Measurements from ENCODE around the gene A2M.

Gene A2M

DNA sequence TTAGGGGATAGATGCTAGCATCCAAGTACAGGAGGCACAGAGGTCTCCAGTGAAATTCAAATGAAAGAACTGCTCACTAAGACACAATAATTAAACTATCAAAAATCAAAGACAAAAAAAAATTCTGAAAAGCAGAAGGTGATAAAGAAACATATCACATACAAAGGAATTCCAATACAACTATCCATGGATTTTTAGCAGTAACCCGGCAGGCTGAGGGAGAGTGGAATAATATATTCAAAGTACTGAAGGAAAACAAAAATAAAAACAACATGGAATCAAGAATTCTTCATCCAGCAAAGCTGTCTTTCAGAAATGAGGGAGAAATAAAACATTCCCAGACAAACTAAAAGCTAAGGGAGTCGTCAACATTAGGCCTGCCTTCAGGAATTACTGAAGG lies 31.9 kb downstream of the A2M start:
- Histone ChIP-seq H3K9me3 (ENCODE audit: insufficient read depth, low read length) (no peaks in the 10 kb centered on the region), H3K27ac (ENCODE audit: low read depth, low read length) (no peak overlapping the region), H3K36me3 (ENCODE audit: low read length) (no peaks in the 10 kb centered on the region), H3K79me2 (ENCODE audit: insufficient read depth, low read length) (no peaks in the 10 kb centered on the region), H3K4me3 (ENCODE audit: insufficient read depth, low read length, poor library complexity, severe bottlenecking) (no peak overlapping the region), H3K4me2 (ENCODE audit: low read depth, low read length, poor library complexity, severe bottlenecking) (no peak overlapping the region), H2AFZ (ENCODE audit: low read depth, low read length, severe bottlenecking) (no peak overlapping the region), H3F3A (ENCODE audit: insufficient read depth) (no peaks in the 10 kb centered on the region), H4K20me1 (ENCODE audit: low read depth, low read length) (no peaks in the 10 kb centered on the region), H3K9ac (ENCODE audit: low read length) (no peak overlapping the region), H3K27me3 (ENCODE audit: low read length) (no peaks in the 10 kb centered on the region), H3K9me2 (replicated peaks; ENCODE audit: insufficient read depth, low read length) (no peaks in the 10 kb centered on the region)
- TF ChIP-seq, protein P1, sequence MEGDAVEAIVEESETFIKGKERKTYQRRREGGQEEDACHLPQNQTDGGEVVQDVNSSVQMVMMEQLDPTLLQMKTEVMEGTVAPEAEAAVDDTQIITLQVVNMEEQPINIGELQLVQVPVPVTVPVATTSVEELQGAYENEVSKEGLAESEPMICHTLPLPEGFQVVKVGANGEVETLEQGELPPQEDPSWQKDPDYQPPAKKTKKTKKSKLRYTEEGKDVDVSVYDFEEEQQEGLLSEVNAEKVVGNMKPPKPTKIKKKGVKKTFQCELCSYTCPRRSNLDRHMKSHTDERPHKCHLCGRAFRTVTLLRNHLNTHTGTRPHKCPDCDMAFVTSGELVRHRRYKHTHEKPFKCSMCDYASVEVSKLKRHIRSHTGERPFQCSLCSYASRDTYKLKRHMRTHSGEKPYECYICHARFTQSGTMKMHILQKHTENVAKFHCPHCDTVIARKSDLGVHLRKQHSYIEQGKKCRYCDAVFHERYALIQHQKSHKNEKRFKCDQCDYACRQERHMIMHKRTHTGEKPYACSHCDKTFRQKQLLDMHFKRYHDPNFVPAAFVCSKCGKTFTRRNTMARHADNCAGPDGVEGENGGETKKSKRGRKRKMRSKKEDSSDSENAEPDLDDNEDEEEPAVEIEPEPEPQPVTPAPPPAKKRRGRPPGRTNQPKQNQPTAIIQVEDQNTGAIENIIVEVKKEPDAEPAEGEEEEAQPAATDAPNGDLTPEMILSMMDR (IDR thresholded peaks at IDR 0.05; ENCODE audit: insufficient read depth, low read length, poor library complexity, severe bottlenecking) = no peak
- TF ChIP-seq EZH2phosphoT487 (conservative IDR thresholded peaks at IDR 0.05; ENCODE audit: low read length) = no peak

DNA sequence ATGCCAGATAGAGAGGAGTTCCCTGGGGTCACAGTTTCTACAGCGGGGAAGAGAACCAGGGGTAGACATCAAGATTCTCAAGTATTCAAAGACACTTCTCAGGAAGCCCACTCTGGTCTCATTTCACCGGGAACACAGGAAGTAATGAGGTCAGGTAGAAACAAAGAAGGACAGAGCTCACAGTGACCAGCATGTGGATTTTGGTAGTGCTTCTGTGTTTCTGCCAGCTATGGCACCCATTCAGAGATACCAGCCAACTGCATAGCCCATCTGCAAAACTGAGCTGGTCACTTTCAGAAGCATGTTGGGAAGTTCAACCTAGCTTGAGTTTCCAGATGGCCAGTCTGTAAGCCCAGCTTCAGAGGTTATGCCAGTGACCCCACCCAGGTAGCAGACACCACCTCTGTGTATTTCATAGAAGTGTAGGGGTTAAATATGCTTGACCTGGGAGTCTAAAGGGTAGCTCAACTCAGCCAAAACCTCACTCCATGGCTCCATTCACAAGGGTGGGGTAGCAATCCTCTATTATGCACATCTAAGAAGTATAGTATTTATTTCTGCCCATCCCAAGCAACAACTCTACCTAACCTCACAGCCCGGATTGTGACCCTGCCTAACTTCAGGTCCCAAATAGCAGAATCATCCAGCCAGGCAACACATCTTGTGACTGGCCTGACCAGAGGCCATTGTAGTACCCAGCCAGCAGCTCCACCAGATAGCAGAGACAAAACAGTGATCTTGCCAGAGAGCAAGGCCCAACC lies 33.9 kb downstream of the A2M start:
- no peaks in the 10 kb centered on the region for H4K20me1 ChIP-seq (ENCODE audit: low read depth, low read length)
- H3K9me2 ChIP-seq (replicated peaks; ENCODE audit: insufficient read depth, low read length) = no peaks in the 10 kb centered on the region
- no peak overlapping the region for H3K9ac ChIP-seq (ENCODE audit: low read length)
- H3K27me3 ChIP-seq (ENCODE audit: low read length) = no peaks in the 10 kb centered on the region
- H3K27ac ChIP-seq (ENCODE audit: low read depth, low read length) = no peak overlapping the region
- no peaks in the 10 kb centered on the region for H3K36me3 ChIP-seq (ENCODE audit: low read length)
- H3K4me2 ChIP-seq (ENCODE audit: low read depth, low read length, poor library complexity, severe bottlenecking) = no peak overlapping the region
- H3K79me2 ChIP-seq (ENCODE audit: insufficient read depth, low read length) = no peaks in the 10 kb centered on the region
- no peak overlapping the region for H2AFZ ChIP-seq (ENCODE audit: low read depth, low read length, severe bottlenecking)
- no peak overlapping the region for H3K4me3 ChIP-seq (ENCODE audit: insufficient read depth, low read length, poor library complexity, severe bottlenecking)
- no peaks in the 10 kb centered on the region for H3K9me3 ChIP-seq (ENCODE audit: insufficient read depth, low read length)
- no peaks in the 10 kb centered on the region for H3F3A ChIP-seq (ENCODE audit: insufficient read depth)
- TF ChIP-seq, protein P1 (IDR thresholded peaks at IDR 0.05; ENCODE audit: insufficient read depth, low read length, poor library complexity, severe bottlenecking) = no peak
- TF ChIP-seq EZH2phosphoT487 (conservative IDR thresholded peaks at IDR 0.05; ENCODE audit: low read length) = no peak

DNA sequence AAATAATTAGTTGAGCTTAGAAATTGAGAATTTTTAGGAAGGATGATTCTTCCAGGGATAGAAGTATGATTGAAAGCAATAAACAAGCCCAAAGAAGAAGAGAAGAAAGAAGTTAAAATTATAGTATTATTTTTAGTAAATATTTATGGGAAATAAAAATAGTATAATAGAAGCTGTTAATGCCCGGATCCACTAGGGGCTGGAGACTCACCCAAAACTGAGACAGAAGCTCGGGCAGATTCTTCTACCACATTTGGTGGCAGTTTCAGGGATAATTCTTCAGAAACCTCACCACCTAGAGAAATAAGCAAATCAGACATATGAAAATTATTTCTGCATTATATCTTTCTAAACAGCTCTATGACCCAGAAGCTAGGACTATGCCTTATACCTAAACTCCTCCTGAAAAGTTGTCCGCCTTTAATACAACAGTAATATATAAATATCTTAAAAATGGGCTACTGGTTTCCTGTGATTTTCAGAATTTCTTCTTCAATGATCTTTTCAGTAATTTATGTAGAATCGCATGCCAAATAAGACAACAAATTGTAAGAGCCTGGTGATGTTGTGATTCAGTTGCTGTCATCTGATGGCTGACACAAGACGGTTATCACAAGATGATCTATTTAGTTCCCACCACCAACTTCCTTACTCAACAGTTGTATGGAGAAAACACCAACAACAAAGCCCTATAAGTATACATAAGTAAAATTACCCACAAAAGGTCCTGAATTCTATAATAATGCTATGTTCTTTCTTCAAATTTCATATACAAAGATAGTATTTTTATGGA lies 35.6 kb downstream of the A2M start:
- no peak for TF ChIP-seq EZH2phosphoT487 (conservative IDR thresholded peaks at IDR 0.05; ENCODE audit: low read length)
- TF ChIP-seq, protein P1 (IDR thresholded peaks at IDR 0.05; ENCODE audit: insufficient read depth, low read length, poor library complexity, severe bottlenecking) = no peak
- no peaks in the 10 kb centered on the region for H3K27me3 ChIP-seq (ENCODE audit: low read length)

More for the DNA sequence above, 35.6 kb downstream of the A2M start:
- Histone ChIP-seq H3K36me3 (ENCODE audit: low read length) (no peaks in the 10 kb centered on the region), H3K79me2 (ENCODE audit: insufficient read depth, low read length) (no peaks in the 10 kb centered on the region), H3K4me2 (ENCODE audit: low read depth, low read length, poor library complexity, severe bottlenecking) (no peak overlapping the region), H3K9ac (ENCODE audit: low read length) (no peak overlapping the region), H3K4me3 (ENCODE audit: insufficient read depth, low read length, poor library complexity, severe bottlenecking) (no peak overlapping the region), H2AFZ (ENCODE audit: low read depth, low read length, severe bottlenecking) (no peak overlapping the region), H4K20me1 (ENCODE audit: low read depth, low read length) (no peaks in the 10 kb centered on the region), H3K9me2 (replicated peaks; ENCODE audit: insufficient read depth, low read length) (no peaks in the 10 kb centered on the region), H3F3A (ENCODE audit: insufficient read depth) (no peaks in the 10 kb centered on the region), H3K9me3 (ENCODE audit: insufficient read depth, low read length) (no peaks in the 10 kb centered on the region), H3K27ac (ENCODE audit: low read depth, low read length) (no peak overlapping the region)

Measured in SU-DHL-6 (cell line).